DOHH2 (cell line): ENCODE measurements around the gene WDR70.

Experiments used
- EZH2phosphoT487 ChIP-seq: fragments of 200-600 bp; sonication (generic); IDR thresholded peaks from 2 replicates; pipeline ENCODE4 v1.6.1; 2017; ENCODE audit warnings: borderline replicate concordance, mild to moderate bottlenecking, antibody characterized with exemption, low read length, moderate library complexity, mixed read lengths
- TF ChIP-seq, protein P1 (sequence below): fragments of 200-600 bp; sonication (generic); IDR thresholded peaks from one replicate; pipeline ENCODE4 v1.5.1; 2014; ENCODE audit warnings: antibody characterized with exemption, mild to moderate bottlenecking, low read depth, low read length; ENCODE audit not compliant: poor library complexity, severe bottlenecking

DNA sequence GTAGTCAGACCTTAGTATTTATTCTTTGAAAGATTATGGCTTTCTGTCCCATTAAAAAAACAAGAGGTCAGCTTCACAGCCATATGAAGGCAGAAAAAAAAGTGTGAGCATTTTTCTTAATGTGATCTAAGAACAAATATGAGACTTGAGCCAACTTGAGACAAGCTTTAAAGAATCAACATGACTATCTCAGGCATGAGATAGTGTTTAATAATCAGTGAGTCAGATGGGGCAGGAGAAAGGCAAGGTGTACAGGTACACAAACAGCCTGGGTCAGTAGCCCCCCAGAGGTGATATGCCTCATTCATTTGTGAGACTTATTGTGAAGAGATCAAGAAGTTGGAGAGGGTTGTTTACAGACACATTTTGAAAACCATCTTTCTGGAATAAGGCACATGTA is 377.1 kb downstream of the WDR70 start:
- TF ChIP-seq, protein P1, sequence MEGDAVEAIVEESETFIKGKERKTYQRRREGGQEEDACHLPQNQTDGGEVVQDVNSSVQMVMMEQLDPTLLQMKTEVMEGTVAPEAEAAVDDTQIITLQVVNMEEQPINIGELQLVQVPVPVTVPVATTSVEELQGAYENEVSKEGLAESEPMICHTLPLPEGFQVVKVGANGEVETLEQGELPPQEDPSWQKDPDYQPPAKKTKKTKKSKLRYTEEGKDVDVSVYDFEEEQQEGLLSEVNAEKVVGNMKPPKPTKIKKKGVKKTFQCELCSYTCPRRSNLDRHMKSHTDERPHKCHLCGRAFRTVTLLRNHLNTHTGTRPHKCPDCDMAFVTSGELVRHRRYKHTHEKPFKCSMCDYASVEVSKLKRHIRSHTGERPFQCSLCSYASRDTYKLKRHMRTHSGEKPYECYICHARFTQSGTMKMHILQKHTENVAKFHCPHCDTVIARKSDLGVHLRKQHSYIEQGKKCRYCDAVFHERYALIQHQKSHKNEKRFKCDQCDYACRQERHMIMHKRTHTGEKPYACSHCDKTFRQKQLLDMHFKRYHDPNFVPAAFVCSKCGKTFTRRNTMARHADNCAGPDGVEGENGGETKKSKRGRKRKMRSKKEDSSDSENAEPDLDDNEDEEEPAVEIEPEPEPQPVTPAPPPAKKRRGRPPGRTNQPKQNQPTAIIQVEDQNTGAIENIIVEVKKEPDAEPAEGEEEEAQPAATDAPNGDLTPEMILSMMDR = no peak
- TF ChIP-seq EZH2phosphoT487 = no peak
